GM18861 (cell line): ENCODE measurements around the gene C2CD3.
A peak's percentile ranks its signal among the peaks of the same experiment; 100 is the strongest.

Experiments used
- ATAC-seq: cut with Tn5 transposase; IDR thresholded peaks from one replicate; pipeline ENCODE4 v1.9.1; 2021; ENCODE audit not compliant: unreplicated experiment

C2CD3 gene

GRCh38 chr11:74170694-74171629 lies at the start of gene C2CD3, which contains the start of gene PPME1:
Gene C2CD3 (minus strand): TSS chr11:74171002. CDS start chr11:74170792, 210 bp downstream.
Gene PPME1 (plus strand): TSS chr11:74171289. CDS start chr11:74171422, 133 bp downstream.
- peak; percentile 93 for ATAC-seq

GRCh38 chr11:74220376-74220775 lies 49.6 kb upstream of the C2CD3 start:
- no peak for ATAC-seq

GRCh38 chr11:74212533-74212932 lies 41.7 kb upstream of the C2CD3 start:
- no peak for ATAC-seq

- ATAC-seq: no peak
These were observed 37.7 kb upstream of the C2CD3 start for GRCh38 chr11:74208507-74208906.

GRCh38 chr11:74206746-74207145 lies 35.9 kb upstream of the C2CD3 start:
- no peak for ATAC-seq

- ATAC-seq: no peak
These were observed 34.4 kb upstream of the C2CD3 start for GRCh38 chr11:74205181-74205580.

GRCh38 chr11:74204701-74205100 lies 33.9 kb upstream of the C2CD3 start:
- ATAC-seq: no peak

GRCh38 chr11:74203966-74204365 lies 33.2 kb upstream of the C2CD3 start:
- ATAC-seq: no peak

GRCh38 chr11:74196781-74197486 lies 26.1 kb upstream of the C2CD3 start:
- ATAC-seq: no peak

- ATAC-seq: no peak
These were observed 25.0 kb upstream of the C2CD3 start for GRCh38 chr11:74195828-74196227.

- ATAC-seq: no peak
These were observed 14.9 kb upstream of the C2CD3 start for GRCh38 chr11:74185695-74186094.

GRCh38 chr11:74185285-74185684 lies 14.5 kb upstream of the C2CD3 start:
- no peak for ATAC-seq

- no peak for ATAC-seq
These were observed 11.8 kb upstream of the C2CD3 start for GRCh38 chr11:74182635-74183034.

- ATAC-seq: no peak
These were observed 8.6 kb upstream of the C2CD3 start for GRCh38 chr11:74179234-74180052.

- no peak for ATAC-seq
These were observed 5.1 kb upstream of the C2CD3 start for GRCh38 chr11:74175920-74176319.

GRCh38 chr11:74171997-74172396 lies 1.2 kb upstream of the C2CD3 start:
- ATAC-seq: no peak

- no peak for ATAC-seq
These were observed 797 bp upstream of the C2CD3 start for GRCh38 chr11:74171630-74171968.

GRCh38 chr11:74169738-74170458 lies 904 bp downstream of the C2CD3 start:
- no peak for ATAC-seq

GRCh38 chr11:74168838-74169237 lies 2.0 kb downstream of the C2CD3 start:
- no peak for ATAC-seq

GRCh38 chr11:74162681-74163467 lies 7.9 kb downstream of the C2CD3 start:
- ATAC-seq: no peak
